Measurements from ENCODE around the gene MEF2D. TPM values are rescaled to one million over a fixed set of nuclear protein-coding genes. Genes with fewer than 3 reads are reported as not detected.

The MEF2D gene
- total RNA-seq, 1 experiment from 2014 or later, result 17.3 TPM

- no peak overlapping the region for H3K4me3 ChIP-seq (ENCODE audit: low read length)
- H2AFZ ChIP-seq (ENCODE audit: low read length), result no peak overlapping the region
- no peaks in the 10 kb centered on the region for H3K36me3 ChIP-seq (ENCODE audit: low read depth, low read length)
- H3K4me1 ChIP-seq (ENCODE audit: insufficient read depth, low read length), result no peaks in the 10 kb centered on the region
- H3K9me2 ChIP-seq (replicated peaks; ENCODE audit: low read length), result no peaks in the 10 kb centered on the region
- no peak overlapping the region for H3K4me2 ChIP-seq (ENCODE audit: low read length)
- ChIA-PET CTCF (no interaction called here), POLR2A (ENCODE audit: unreplicated experiment) (no interaction called here)
- ATAC-seq (no peak), DNase-seq (no peak)
- intact Hi-C loops (cut with micrococcal nuclease), result no loop called here
- BruUV-seq (replicated peaks), result no TSS peak
- TF ChIP-seq CTCF (conservative IDR thresholded peaks at IDR 0.05; ENCODE audit: low read depth, low read length), result no peak
- no peak for TF ChIP-seq EZH2 (IDR thresholded peaks at IDR 0.05; ENCODE audit: low read length, unreplicated experiment)
- TF ChIP-seq EZH2phosphoT487 (IDR thresholded peaks at IDR 0.05; ENCODE audit: borderline replicate concordance, low read length), result no peak
- H3K79me2 ChIP-seq (ENCODE audit: low read length), result no peaks in the 10 kb centered on the region
- no peaks in the 10 kb centered on the region for H4K20me1 ChIP-seq (ENCODE audit: low read length)
- no peak overlapping the region for H3K9ac ChIP-seq (ENCODE audit: low read length)
- H3K27ac ChIP-seq (ENCODE audit: low read length), result no peak overlapping the region
- no peaks in the 10 kb centered on the region for H3F3A ChIP-seq (ENCODE audit: low read length, unreplicated experiment)
- peaks cover 72% of the 10 kb centered on the region for H3K27me3 ChIP-seq (ENCODE audit: low read length)
- H3K9me3 ChIP-seq (ENCODE audit: low read length), result no peaks in the 10 kb centered on the region
Observed at GRCh38 chr1:156439777-156440183, 60.8 kb downstream of the MEF2D start.

DNA sequence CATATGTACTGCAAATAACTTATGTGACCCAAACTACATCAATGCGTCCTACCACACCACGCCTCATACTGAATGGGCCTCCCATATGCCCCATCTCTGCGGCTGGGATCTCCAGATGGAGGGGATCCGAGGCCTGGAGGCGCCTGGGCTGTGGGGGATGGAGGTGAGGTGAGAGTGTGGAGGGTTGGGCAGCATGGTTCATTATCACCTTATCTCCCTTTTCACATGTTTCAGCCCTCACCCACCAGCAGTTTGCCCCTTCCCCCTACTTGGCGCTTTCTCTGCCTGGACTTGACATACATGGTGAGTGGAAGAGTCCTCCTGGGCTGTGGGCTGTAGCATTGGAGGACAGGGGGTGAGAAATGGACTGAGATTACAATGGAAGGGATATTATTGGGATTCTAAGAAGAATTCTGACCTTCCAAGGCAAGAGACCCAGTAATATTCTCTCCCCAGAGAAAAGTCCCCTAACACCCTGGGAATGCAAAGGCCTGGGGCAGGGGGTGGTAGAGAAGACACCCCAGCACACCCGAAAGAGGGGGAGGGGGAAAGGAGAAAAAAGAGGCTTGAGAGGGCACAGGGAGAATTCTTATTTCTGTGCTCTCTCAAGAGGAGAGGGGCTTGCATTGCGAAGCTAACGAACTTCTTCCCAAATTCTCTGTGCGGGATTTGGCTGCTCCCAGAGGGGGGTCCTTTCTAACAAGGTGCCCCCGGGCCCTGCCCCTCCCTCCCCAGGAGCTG is 61.4 kb downstream of the MEF2D start:
- no peaks in the 10 kb centered on the region for H4K20me1 ChIP-seq (ENCODE audit: low read length)
- H3F3A ChIP-seq (ENCODE audit: low read length, unreplicated experiment), result no peaks in the 10 kb centered on the region
- H3K79me2 ChIP-seq (ENCODE audit: low read length), result no peaks in the 10 kb centered on the region
- no peak for ATAC-seq
- H3K9me3 ChIP-seq (ENCODE audit: low read length), result no peaks in the 10 kb centered on the region
- H3K9ac ChIP-seq (ENCODE audit: low read length), result no peak overlapping the region
- BruUV-seq (replicated peaks), result no TSS peak
- no peak overlapping the region for H3K27ac ChIP-seq (ENCODE audit: low read length)
- H3K36me3 ChIP-seq (ENCODE audit: low read depth, low read length), result no peaks in the 10 kb centered on the region
- no peaks in the 10 kb centered on the region for H3K9me2 ChIP-seq (replicated peaks; ENCODE audit: low read length)
- POLR2A ChIA-PET (ENCODE audit: unreplicated experiment), result no interaction called here
- CTCF ChIA-PET, result no interaction called here
- DNase-seq, result no peak
- no peak overlapping the region for H3K4me2 ChIP-seq (ENCODE audit: low read length)
- no peaks in the 10 kb centered on the region for H3K4me1 ChIP-seq (ENCODE audit: insufficient read depth, low read length)
- intact Hi-C loops (cut with micrococcal nuclease), result no loop called here
- peaks cover 78% of the 10 kb centered on the region for H3K27me3 ChIP-seq (ENCODE audit: low read length)
- no peak for TF ChIP-seq EZH2 (IDR thresholded peaks at IDR 0.05; ENCODE audit: low read length, unreplicated experiment)
- H2AFZ ChIP-seq (ENCODE audit: low read length), result no peak overlapping the region
- no peak overlapping the region for H3K4me3 ChIP-seq (ENCODE audit: low read length)

- H3K27me3 ChIP-seq (ENCODE audit: low read length), result peaks cover 86% of the 10 kb centered on the region
- no peak overlapping the region for H3K27ac ChIP-seq (ENCODE audit: low read length)
- no peaks in the 10 kb centered on the region for H3K4me1 ChIP-seq (ENCODE audit: insufficient read depth, low read length)
- H3K9me3 ChIP-seq (ENCODE audit: low read length), result no peaks in the 10 kb centered on the region
- H2AFZ ChIP-seq (ENCODE audit: low read length), result no peak overlapping the region
- H3K36me3 ChIP-seq (ENCODE audit: low read depth, low read length), result no peaks in the 10 kb centered on the region
- no peaks in the 10 kb centered on the region for H3K9me2 ChIP-seq (replicated peaks; ENCODE audit: low read length)
- ATAC-seq, result no peak
- DNase-seq, result no peak
- ChIA-PET POLR2A (ENCODE audit: unreplicated experiment) (no interaction called here), CTCF (no interaction called here)
- BruUV-seq (replicated peaks), result no TSS peak
- no peaks in the 10 kb centered on the region for H3K79me2 ChIP-seq (ENCODE audit: low read length)
- intact Hi-C loops (cut with micrococcal nuclease), result no loop called here
- no peak overlapping the region for H3K4me3 ChIP-seq (ENCODE audit: low read length)
- H4K20me1 ChIP-seq (ENCODE audit: low read length), result no peaks in the 10 kb centered on the region
- H3F3A ChIP-seq (ENCODE audit: low read length, unreplicated experiment), result no peaks in the 10 kb centered on the region
- H3K9ac ChIP-seq (ENCODE audit: low read length), result no peak overlapping the region
- no peak for TF ChIP-seq EZH2 (IDR thresholded peaks at IDR 0.05; ENCODE audit: low read length, unreplicated experiment)
- TF ChIP-seq CTCF (conservative IDR thresholded peaks at IDR 0.05; ENCODE audit: low read depth, low read length), result no peak
- TF ChIP-seq EZH2phosphoT487 (IDR thresholded peaks at IDR 0.05; ENCODE audit: borderline replicate concordance, low read length), result no peak
- H3K4me2 ChIP-seq (ENCODE audit: low read length), result no peak overlapping the region
Observed at GRCh38 chr1:156438278-156438987, 62.1 kb downstream of the MEF2D start.
